ENCODE measurements around the gene DCLK1.

Gene DCLK1

GRCh38 chr13:35770756-35771297 is 360.4 kb downstream of the DCLK1 start:
- DNase-seq (ENCODE audit: low read depth): no peak
- H3K4me3 ChIP-seq (ENCODE audit: low read depth, low read length): no peak overlapping the region
- no peak for TF ChIP-seq CTCF (conservative IDR thresholded peaks at IDR 0.05; ENCODE audit: low read depth, low read length)

- TF ChIP-seq CTCF (conservative IDR thresholded peaks at IDR 0.05; ENCODE audit: low read depth, low read length): no peak
- no peak overlapping the region for H3K4me3 ChIP-seq (ENCODE audit: low read depth, low read length)
- peak; percentile 26 for DNase-seq (ENCODE audit: low read depth)
Observed at GRCh38 chr13:35769812-35770211, 361.4 kb downstream of the DCLK1 start.

GRCh38 chr13:35768551-35768950 is 362.6 kb downstream of the DCLK1 start:
- no peak overlapping the region for H3K4me3 ChIP-seq (ENCODE audit: low read depth, low read length)
- peak; percentile 80 for DNase-seq (ENCODE audit: low read depth)
- TF ChIP-seq CTCF (conservative IDR thresholded peaks at IDR 0.05; ENCODE audit: low read depth, low read length): no peak

- no peak overlapping the region for H3K4me3 ChIP-seq (ENCODE audit: low read depth, low read length)
- no peak for DNase-seq (ENCODE audit: low read depth)
- TF ChIP-seq CTCF (conservative IDR thresholded peaks at IDR 0.05; ENCODE audit: low read depth, low read length): no peak
Observed at GRCh38 chr13:35768073-35768472, 363.1 kb downstream of the DCLK1 start.

- DNase-seq (ENCODE audit: low read depth): no peak
- no peak for TF ChIP-seq CTCF (conservative IDR thresholded peaks at IDR 0.05; ENCODE audit: low read depth, low read length)
- H3K4me3 ChIP-seq (ENCODE audit: low read depth, low read length): no peak overlapping the region
Observed at GRCh38 chr13:35767256-35767976, 363.8 kb downstream of the DCLK1 start.

GRCh38 chr13:35766663-35767062 is 364.5 kb downstream of the DCLK1 start:
- TF ChIP-seq CTCF (conservative IDR thresholded peaks at IDR 0.05; ENCODE audit: low read depth, low read length): no peak
- no peak overlapping the region for H3K4me3 ChIP-seq (ENCODE audit: low read depth, low read length)

GRCh38 chr13:35765941-35766340 is 365.2 kb downstream of the DCLK1 start:
- no peak overlapping the region for H3K4me3 ChIP-seq (ENCODE audit: low read depth, low read length)
- no peak for DNase-seq (ENCODE audit: low read depth)
- no peak for TF ChIP-seq CTCF (conservative IDR thresholded peaks at IDR 0.05; ENCODE audit: low read depth, low read length)

More at GRCh38 chr13:35766663-35767062, 364.5 kb downstream of the DCLK1 start:
- DNase-seq (ENCODE audit: low read depth): no peak
